HepG2 (cell line): ENCODE data around the gene FAM174C. TPM values are rescaled to one million over a fixed set of nuclear protein-coding genes. Genes with fewer than 3 reads are reported as not detected.

Experiments used
- ARID3A ChIP-seq: IDR thresholded peaks from 2 replicates; pipeline ENCODE4 v1.6.1; 2012; ENCODE audit warnings: low read depth, low read length, improper control_type of control experiment
- ATF4 ChIP-seq, 2 experiments: fragments of 450-650 bp in 1 of 2; sonication (generic) in 1 of 2; formaldehyde crosslinking; IDR thresholded peaks; 2 replicates each; pipeline versions ENCODE4 v1.5.0 to v1.8.0; 2020 to 2022; ENCODE audit warnings: mild to moderate bottlenecking in 1 of 2, missing genetic modification reagents in 1 of 2
- BRD4 ChIP-seq: sonication (generic); formaldehyde crosslinking; IDR thresholded peaks from 2 replicates; pipeline ENCODE4 v1.4.0; 2020; ENCODE audit warnings: missing genetic modification reagents
- CAMTA2 ChIP-seq: sonication (generic); formaldehyde crosslinking; IDR thresholded peaks from 2 replicates; pipeline ENCODE4 v1.4.0; 2020; ENCODE audit warnings: mild to moderate bottlenecking, missing genetic modification reagents, borderline replicate concordance
- CCDC6 ChIP-seq: sonication (generic); formaldehyde crosslinking; IDR thresholded peaks from 2 replicates; pipeline ENCODE4 v1.8.1; 2022; ENCODE audit warnings: mild to moderate bottlenecking, missing genetic modification reagents, moderate library complexity
- CREB3 ChIP-seq: sonication (generic); formaldehyde crosslinking; IDR thresholded peaks from 2 replicates; pipeline ENCODE4 v1.5.0; 2020; ENCODE audit warnings: missing genetic modification reagents
- CREM ChIP-seq, 2 experiments: sonication (generic) in 1 of 2; formaldehyde crosslinking in 1 of 2; IDR thresholded peaks; 2 replicates each; pipeline versions ENCODE4 v1.4.0 to v1.6.1; 2016 to 2020; ENCODE audit warnings: antibody characterized with exemption in 1 of 2, mild to moderate bottlenecking in 1 of 2, missing genetic modification reagents in 1 of 2
- GFI1 ChIP-seq: sonication (generic); formaldehyde crosslinking; IDR thresholded peaks from 2 replicates; pipeline ENCODE4 v1.5.0; 2020; ENCODE audit warnings: missing genetic modification reagents, mild to moderate bottlenecking, borderline replicate concordance
- MXD4 ChIP-seq: IDR thresholded peaks from 2 replicates; pipeline ENCODE4 v1.6.1; 2016; ENCODE audit warnings: mild to moderate bottlenecking, missing biosample characterization, missing genetic modification reagents
- NAIF1 ChIP-seq: sonication (generic); formaldehyde crosslinking; IDR thresholded peaks from 2 replicates; pipeline ENCODE4 v1.5.0; 2020; ENCODE audit warnings: mild to moderate bottlenecking, missing genetic modification reagents, borderline replicate concordance
- NPAS2 ChIP-seq: sonication (generic); formaldehyde crosslinking; IDR thresholded peaks from 2 replicates; pipeline ENCODE4 v1.8.0; 2022; ENCODE audit warnings: mild to moderate bottlenecking, missing genetic modification reagents, borderline replicate concordance
- YY1 ChIP-seq: IDR thresholded peaks from 2 replicates; pipeline ENCODE4 v1.6.1; 2011; ENCODE audit warnings: low read length, low read depth, moderate library complexity, mild to moderate bottlenecking; ENCODE audit not compliant: insufficient read depth, insufficient replicate concordance
- ZEB1 ChIP-seq: IDR thresholded peaks from 2 replicates; pipeline ENCODE4 v1.6.1; 2012; ENCODE audit warnings: mild to moderate bottlenecking, low read depth, inconsistent platforms; ENCODE audit not compliant: insufficient replicate concordance
- ZNF160 ChIP-seq: sonication (generic); formaldehyde crosslinking; IDR thresholded peaks from 2 replicates; pipeline ENCODE4 v1.8.0; 2022; ENCODE audit warnings: mild to moderate bottlenecking, inconsistent platforms, missing genetic modification reagents
- ZNF563 ChIP-seq: sonication (generic); formaldehyde crosslinking; IDR thresholded peaks from 2 replicates; pipeline ENCODE4 v1.8.0; 2022; ENCODE audit warnings: mild to moderate bottlenecking, moderate library complexity, missing genetic modification reagents
- ZNF777 ChIP-seq: sonication (generic); formaldehyde crosslinking; IDR thresholded peaks from 2 replicates; pipeline ENCODE4 v1.4.0; 2020; ENCODE audit warnings: missing genetic modification reagents
- ZNF788 ChIP-seq: sonication (generic); formaldehyde crosslinking; IDR thresholded peaks from 2 replicates; pipeline ENCODE4 v1.5.0; 2020; ENCODE audit warnings: mild to moderate bottlenecking, missing genetic modification reagents, borderline replicate concordance
- ZNF841 ChIP-seq: sonication (generic); formaldehyde crosslinking; IDR thresholded peaks from 2 replicates; pipeline ENCODE4 v1.8.1; 2023; ENCODE audit warnings: missing genetic modification reagents, borderline replicate concordance
- ZSCAN30 ChIP-seq: sonication (generic); formaldehyde crosslinking; IDR thresholded peaks from 2 replicates; pipeline ENCODE4 v1.5.0; 2020; ENCODE audit warnings: mild to moderate bottlenecking, missing genetic modification reagents
- ZZZ3 ChIP-seq: sonication (generic); formaldehyde crosslinking; IDR thresholded peaks from 2 replicates; pipeline ENCODE4 v1.4.0; 2020; ENCODE audit warnings: missing genetic modification reagents, mild to moderate bottlenecking, borderline replicate concordance
- polyA plus RNA-seq, 8 experiments: library from polyadenylated mRNA; depleted of rRNA in 3 of 8; stranded (reverse) in 7 of 8; unstranded in 1 of 8; fragments of >200 nt; fragmentation: Illumina TruSeq in 4 of 8; extraction: Trizol in 4 of 8; gene quantifications; 2 replicates each; pipeline versions ENCODE4 v1.2.1 to v1.2.3, GENCODE V29; 2011 to 2016; ENCODE audit warnings: low read depth in 4 of 8, missing spikeins in 1 of 8, mixed read lengths in 1 of 8; ENCODE audit not compliant: insufficient read depth in 1 of 8
- total RNA-seq, 5 experiments: library from RNA; depleted of rRNA; stranded (reverse); fragments of >200 nt; fragmentation: Illumina TruSeq; extraction: Trizol; gene quantifications; 2 replicates each; pipeline ENCODE4 v1.2.3, GENCODE V29; 2016; ENCODE audit warnings: low read depth in 1 of 5

The FAM174C gene
- total and polyA plus RNA-seq, 2 of the 13 experiments (the other 11 are each of a cell fraction or from before 2014, with no cell fraction given) = 19.5 to 31.3 TPM

GRCh38 chr19:1251330-1252220 lies 23.8 kb upstream of the FAM174C start (continued):
- 0 out of 4 replicates have a peak, but pooled peaks of 1 of the 2 experiments have one; percentile 39 for TF ChIP-seq ATF4 (CRISPR knock-in tag; IDR thresholded peaks at IDR 0.05)
- TF ChIP-seq CCDC6 = 0 out of 2 replicates have a peak, but pooled peaks have one; percentile 11
- TF ChIP-seq CREB3 (CRISPR knock-in tag) = no peak
- TF ChIP-seq ZNF841 (CRISPR knock-in tag) = no peak
- no peak for TF ChIP-seq MXD4
- TF ChIP-seq BRD4 (CRISPR knock-in tag) = peak; percentile 22; the same call in 1 of the 2 replicates
- TF ChIP-seq NAIF1 (CRISPR knock-in tag) = no peak
- peak; percentile 28 for TF ChIP-seq ZEB1
- TF ChIP-seq CAMTA2 (CRISPR knock-in tag) = no peak
- no peak for TF ChIP-seq ZNF777
- no peak for TF ChIP-seq CREM (IDR thresholded peaks at IDR 0.05)
- no peak for TF ChIP-seq CREM (CRISPR knock-in tag; IDR thresholded peaks at IDR 0.05)
- TF ChIP-seq ZNF160 = 0 out of 2 replicates have a peak, but pooled peaks have one; percentile 21
- 0 out of 2 replicates have a peak, but pooled peaks have one; percentile 45 for TF ChIP-seq ZNF563 (CRISPR knock-in tag)
- no peak for TF ChIP-seq ZSCAN30 (CRISPR knock-in tag)
- TF ChIP-seq ZNF788 (CRISPR knock-in tag) = peak; percentile 16; the same call in 1 of the 2 replicates
- TF ChIP-seq YY1 = no peak
- no peak for TF ChIP-seq ZZZ3 (CRISPR knock-in tag)
- no peak for TF ChIP-seq ARID3A
- TF ChIP-seq GFI1 = no peak
- no peak for TF ChIP-seq NPAS2
